ENCODE results near the gene TCEA2. TPM values are rescaled to one million over a fixed set of nuclear protein-coding genes. Genes with fewer than 3 reads are reported as not detected.

Gene TCEA2
- total RNA-seq: 67.3 and 73.1 TPM in 2 replicates
- long read RNA-seq, partial matches to known transcripts: 1 of 2 reads
- long read RNA-seq, other reads (novel, unspliced or antisense): 1 of 2 reads

- no peaks in the 10 kb centered on the region for H3K27me3 Mint-ChIP-seq (ENCODE audit: unreplicated experiment)
- no peak for TF ChIP-seq CTCF (IDR thresholded peaks at IDR 0.05)
- peaks cover 33% of the 10 kb centered on the region for H3K4me1 Mint-ChIP-seq (ENCODE audit: unreplicated experiment)
- peak within 1 kb of the TSS; percentile 72 for H3K27ac Mint-ChIP-seq (ENCODE audit: unreplicated experiment)
- peak; percentile 97 for DNase-seq (ENCODE audit: extremely low spot score, unreplicated experiment)
- H3K36me3 Mint-ChIP-seq (ENCODE audit: unreplicated experiment): no peaks in the 10 kb centered on the region
- H3K9me3 Mint-ChIP-seq (ENCODE audit: unreplicated experiment): no peaks in the 10 kb centered on the region
- peak within 1 kb of the TSS; percentile 86 for H3K4me3 Mint-ChIP-seq (ENCODE audit: unreplicated experiment)
These were observed at the start of gene TCEA2 for GRCh38 chr20:64062596-64063388. Gene TCEA2 (plus strand): TSS chr20:64063198. CDS start chr20:64063313, 115 bp downstream.

GRCh38 chr20:64015635-64016034 lies 47.4 kb upstream of the TCEA2 start:
- no peak for DNase-seq (ENCODE audit: extremely low spot score, unreplicated experiment)
- H3K4me3 Mint-ChIP-seq (ENCODE audit: unreplicated experiment): no peak overlapping the region
- H3K4me1 Mint-ChIP-seq (ENCODE audit: unreplicated experiment): no peaks in the 10 kb centered on the region
- H3K27me3 Mint-ChIP-seq (ENCODE audit: unreplicated experiment): no peaks in the 10 kb centered on the region
- no peaks in the 10 kb centered on the region for H3K9me3 Mint-ChIP-seq (ENCODE audit: unreplicated experiment)
- H3K36me3 Mint-ChIP-seq (ENCODE audit: unreplicated experiment): peaks cover 48% of the 10 kb centered on the region
- no peak for TF ChIP-seq CTCF (IDR thresholded peaks at IDR 0.05)
- H3K27ac Mint-ChIP-seq (ENCODE audit: unreplicated experiment): no peak overlapping the region

DNA sequence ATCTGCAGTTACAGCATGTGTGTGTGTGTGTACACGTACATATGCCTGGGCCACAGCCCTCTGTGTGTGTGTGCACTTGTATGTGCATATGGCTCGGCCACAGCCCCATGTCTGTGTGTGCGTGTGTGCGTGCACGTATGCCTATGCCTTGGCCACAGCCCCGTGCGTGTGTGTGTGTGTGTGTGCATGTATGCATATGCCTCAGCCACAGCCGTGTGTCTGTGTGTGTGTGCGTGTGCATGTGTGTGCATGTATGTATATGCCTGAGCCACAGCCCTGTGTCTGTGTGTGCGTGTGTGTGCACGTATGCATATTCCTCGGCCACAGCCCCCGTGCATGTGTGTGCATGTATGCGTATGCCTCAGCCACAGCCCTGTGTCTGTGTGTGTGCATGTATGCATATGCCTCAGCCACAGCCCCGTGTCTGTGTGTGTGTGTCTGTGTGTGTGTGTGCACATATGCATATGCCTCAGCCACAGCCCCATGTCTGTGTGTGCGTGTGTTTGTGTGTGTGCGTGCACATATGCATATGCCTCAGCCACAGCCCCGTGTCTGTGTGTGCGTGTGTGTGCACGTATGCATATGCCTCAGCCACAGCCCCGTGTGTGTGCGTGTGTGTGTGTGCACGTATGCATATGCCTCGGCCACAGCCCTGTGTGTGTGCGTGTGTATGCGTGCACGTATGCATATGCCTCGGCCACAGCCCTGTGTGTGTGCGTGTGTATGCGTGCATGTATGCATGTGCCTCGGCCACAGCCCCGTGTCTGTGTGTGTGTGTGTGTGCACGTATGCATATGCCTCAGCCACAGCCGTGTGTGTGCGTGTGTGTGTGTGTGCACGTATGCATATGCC lies 41.6 kb upstream of the TCEA2 start:
- no peaks in the 10 kb centered on the region for H3K27me3 Mint-ChIP-seq (ENCODE audit: unreplicated experiment)
- H3K36me3 Mint-ChIP-seq (ENCODE audit: unreplicated experiment): peaks cover 48% of the 10 kb centered on the region
- H3K9me3 Mint-ChIP-seq (ENCODE audit: unreplicated experiment): no peaks in the 10 kb centered on the region
- H3K4me3 Mint-ChIP-seq (ENCODE audit: unreplicated experiment): no peak overlapping the region
- no peak for DNase-seq (ENCODE audit: extremely low spot score, unreplicated experiment)
- no peak for TF ChIP-seq CTCF (IDR thresholded peaks at IDR 0.05)
- no peaks in the 10 kb centered on the region for H3K4me1 Mint-ChIP-seq (ENCODE audit: unreplicated experiment)
- H3K27ac Mint-ChIP-seq (ENCODE audit: unreplicated experiment): no peak overlapping the region

DNA sequence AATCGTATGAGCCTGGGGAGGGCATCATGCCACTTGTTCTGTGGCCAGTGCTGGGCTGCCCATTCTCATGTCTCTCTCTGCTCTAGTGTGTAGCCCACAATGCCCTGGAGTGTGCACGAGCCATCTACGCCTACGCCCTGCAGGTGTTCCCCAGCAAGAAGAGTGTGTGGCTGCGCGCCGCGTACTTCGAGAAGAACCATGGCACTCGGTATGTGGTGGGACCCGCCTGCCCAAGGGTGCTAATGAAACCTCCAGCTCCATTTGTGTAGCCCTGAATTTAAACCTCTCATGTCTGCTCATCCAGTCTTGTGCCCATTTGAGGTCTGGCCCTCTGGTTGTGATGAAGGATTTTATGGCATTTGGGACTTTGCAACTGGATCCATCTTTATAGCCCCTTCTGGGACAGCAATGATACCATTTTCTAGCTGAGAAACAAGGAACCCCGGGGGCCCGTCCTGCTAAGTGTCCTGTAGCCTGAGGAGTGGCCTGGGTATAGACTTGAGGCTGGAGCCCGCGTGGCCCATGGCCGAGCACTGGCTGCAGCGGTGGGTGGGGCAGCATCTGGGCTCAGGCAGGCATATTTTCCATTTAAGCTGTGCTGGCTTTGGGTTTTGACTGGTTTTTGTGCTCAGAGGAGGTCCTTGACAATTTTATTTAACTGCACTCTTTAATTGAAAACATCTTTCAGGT lies 40.2 kb upstream of the TCEA2 start:
- TF ChIP-seq CTCF (IDR thresholded peaks at IDR 0.05): no peak
- peaks cover 46% of the 10 kb centered on the region for H3K36me3 Mint-ChIP-seq (ENCODE audit: unreplicated experiment)
- H3K27me3 Mint-ChIP-seq (ENCODE audit: unreplicated experiment): no peaks in the 10 kb centered on the region
- H3K9me3 Mint-ChIP-seq (ENCODE audit: unreplicated experiment): no peaks in the 10 kb centered on the region
- no peak overlapping the region for H3K4me3 Mint-ChIP-seq (ENCODE audit: unreplicated experiment)
- H3K27ac Mint-ChIP-seq (ENCODE audit: unreplicated experiment): no peak overlapping the region
- DNase-seq (ENCODE audit: extremely low spot score, unreplicated experiment): no peak
- H3K4me1 Mint-ChIP-seq (ENCODE audit: unreplicated experiment): no peaks in the 10 kb centered on the region
